Muscle layer of colon (tissue), 2 donors: ENCODE measurements around the gene IGSF9.

Source experiments
- H3K27ac ChIP-seq: one replicate; pipeline ENCODE4 v1.7.0; 2013; ENCODE audit warnings: low read depth, mild to moderate bottlenecking, low read length, moderate library complexity
- H3K27me3 ChIP-seq, 2 donors: one replicate each; pipeline ENCODE4 v1.7.0; 2013; ENCODE audit warnings: low read length in 2 of 2, mild to moderate bottlenecking in 2 of 2; ENCODE audit not compliant: insufficient read depth in 2 of 2, control insufficient read depth in 1 of 2
- H3K36me3 ChIP-seq: one replicate; pipeline ENCODE4 v1.7.0; 2013; ENCODE audit warnings: mild to moderate bottlenecking, low read length; ENCODE audit not compliant: insufficient read depth
- H3K4me1 ChIP-seq: one replicate; pipeline ENCODE4 v1.7.0; 2013; ENCODE audit warnings: mild to moderate bottlenecking, low read length; ENCODE audit not compliant: insufficient read depth
- H3K4me3 ChIP-seq, 2 donors: one replicate each; pipeline ENCODE4 v1.7.0; 2013; ENCODE audit warnings: low read length in 2 of 2, low read depth in 1 of 2, mild to moderate bottlenecking in 1 of 2, moderate library complexity in 1 of 2
- H3K9ac ChIP-seq: one replicate; pipeline ENCODE4 v1.7.0; 2013; ENCODE audit warnings: low read length
- H3K9me3 ChIP-seq: one replicate; pipeline ENCODE4 v1.7.0; 2013; ENCODE audit warnings: mild to moderate bottlenecking, low read length
- donor health status: abdominal sarcoma.
- donor health status: Adenocarcinoma of cecum.

IGSF9 gene

GRCh38 chr1:159921700-159922504 is 23.5 kb downstream of the IGSF9 start:
- H3K4me3 ChIP-seq = peak overlapping the region in 1 of 2 donors; percentile 49
- peak overlapping the region; percentile 97 for H3K27ac ChIP-seq
- peaks cover 17% of the 10 kb centered on the region for H3K4me1 ChIP-seq
- H3K36me3 ChIP-seq = peaks cover 32% of the 10 kb centered on the region
- H3K9me3 ChIP-seq = no peaks in the 10 kb centered on the region
- H3K27me3 ChIP-seq = no peaks in the 10 kb centered on the region
- peak overlapping the region; percentile 97 for H3K9ac ChIP-seq

- Histone ChIP-seq H3K36me3 (peaks cover 32% of the 10 kb centered on the region), H3K9ac (no peak overlapping the region), H3K4me3 (no peak overlapping the region), H3K27me3 (no peaks in the 10 kb centered on the region), H3K9me3 (no peaks in the 10 kb centered on the region), H3K4me1 (peaks cover 16% of the 10 kb centered on the region), H3K27ac (no peak overlapping the region)
Observed at GRCh38 chr1:159921251-159921650, 24.2 kb downstream of the IGSF9 start.

GRCh38 chr1:159920651-159921050 is 24.8 kb downstream of the IGSF9 start:
- H3K9ac ChIP-seq = no peak overlapping the region
- H3K36me3 ChIP-seq = peaks cover 32% of the 10 kb centered on the region
- no peak overlapping the region for H3K4me3 ChIP-seq
- H3K27ac ChIP-seq = peak overlapping the region; percentile 23
- H3K4me1 ChIP-seq = peaks cover 16% of the 10 kb centered on the region
- H3K27me3 ChIP-seq = no peaks in the 10 kb centered on the region
- H3K9me3 ChIP-seq = no peaks in the 10 kb centered on the region

GRCh38 chr1:159920202-159920601 is 25.2 kb downstream of the IGSF9 start:
- Histone ChIP-seq H3K36me3 (peaks cover 32% of the 10 kb centered on the region), H3K4me3 (no peak overlapping the region), H3K27ac (no peak overlapping the region), H3K9ac (no peak overlapping the region), H3K9me3 (no peaks in the 10 kb centered on the region), H3K27me3 (no peaks in the 10 kb centered on the region), H3K4me1 (peaks cover 16% of the 10 kb centered on the region)

GRCh38 chr1:159919236-159919865 is 26.1 kb downstream of the IGSF9 start:
- peaks cover 32% of the 10 kb centered on the region for H3K36me3 ChIP-seq

GRCh38 chr1:159918352-159919200 is 26.8 kb downstream of the IGSF9 start:
- Histone ChIP-seq H3K4me1 (peaks cover 11% of the 10 kb centered on the region), H3K4me3 (no peak overlapping the region), H3K36me3 (peaks cover 32% of the 10 kb centered on the region), H3K9ac (no peak overlapping the region), H3K9me3 (no peaks in the 10 kb centered on the region), H3K27ac (no peak overlapping the region), H3K27me3 (no peaks in the 10 kb centered on the region)

More at GRCh38 chr1:159919236-159919865, 26.1 kb downstream of the IGSF9 start:
- Histone ChIP-seq H3K9ac (no peak overlapping the region), H3K4me1 (peaks cover 16% of the 10 kb centered on the region), H3K4me3 (no peak overlapping the region), H3K27me3 (no peaks in the 10 kb centered on the region), H3K9me3 (no peaks in the 10 kb centered on the region), H3K27ac (no peak overlapping the region)

- Histone ChIP-seq H3K27me3 (no peaks in the 10 kb centered on the region), H3K27ac (no peak overlapping the region), H3K9ac (no peak overlapping the region), H3K9me3 (no peaks in the 10 kb centered on the region), H3K36me3 (peaks cover 32% of the 10 kb centered on the region), H3K4me1 (peaks cover 11% of the 10 kb centered on the region), H3K4me3 (no peak overlapping the region)
Observed at GRCh38 chr1:159917533-159918351, 27.7 kb downstream of the IGSF9 start.

- Histone ChIP-seq H3K27ac (no peak overlapping the region), H3K4me1 (peaks cover 7% of the 10 kb centered on the region), H3K36me3 (peaks cover 32% of the 10 kb centered on the region), H3K9ac (no peak overlapping the region), H3K9me3 (no peaks in the 10 kb centered on the region), H3K4me3 (no peak overlapping the region), H3K27me3 (no peaks in the 10 kb centered on the region)
Observed at GRCh38 chr1:159916242-159917051, 29.0 kb downstream of the IGSF9 start.

GRCh38 chr1:159915571-159916241 is 29.7 kb downstream of the IGSF9 start:
- Histone ChIP-seq H3K4me3 (no peak overlapping the region), H3K36me3 (peaks cover 31% of the 10 kb centered on the region), H3K4me1 (peaks cover 8% of the 10 kb centered on the region), H3K27ac (no peak overlapping the region), H3K9ac (no peak overlapping the region), H3K9me3 (no peaks in the 10 kb centered on the region), H3K27me3 (no peaks in the 10 kb centered on the region)
